ENCODE results near the gene MSGN1.

DNA sequence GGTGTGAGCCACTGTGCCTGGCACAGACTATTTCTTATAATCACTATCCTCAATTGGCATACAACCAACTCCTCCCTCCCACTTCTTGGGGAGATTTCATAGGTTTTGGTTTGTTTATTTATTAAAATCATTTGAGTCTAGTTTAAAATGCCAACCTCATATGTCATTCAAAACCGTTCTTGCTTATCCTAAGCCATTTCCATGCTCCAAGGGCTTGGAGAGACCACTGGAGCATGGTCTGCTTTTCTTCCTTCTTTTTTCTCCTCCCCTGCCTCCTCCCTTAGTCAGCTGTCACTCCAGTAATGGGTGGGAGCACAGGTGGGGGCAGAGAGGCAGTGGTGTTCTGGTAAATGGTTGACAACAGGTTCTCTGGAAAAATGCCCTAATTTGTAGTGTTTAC lies 41.8 kb downstream of the MSGN1 start:
- TF ChIP-seq, protein P1, sequence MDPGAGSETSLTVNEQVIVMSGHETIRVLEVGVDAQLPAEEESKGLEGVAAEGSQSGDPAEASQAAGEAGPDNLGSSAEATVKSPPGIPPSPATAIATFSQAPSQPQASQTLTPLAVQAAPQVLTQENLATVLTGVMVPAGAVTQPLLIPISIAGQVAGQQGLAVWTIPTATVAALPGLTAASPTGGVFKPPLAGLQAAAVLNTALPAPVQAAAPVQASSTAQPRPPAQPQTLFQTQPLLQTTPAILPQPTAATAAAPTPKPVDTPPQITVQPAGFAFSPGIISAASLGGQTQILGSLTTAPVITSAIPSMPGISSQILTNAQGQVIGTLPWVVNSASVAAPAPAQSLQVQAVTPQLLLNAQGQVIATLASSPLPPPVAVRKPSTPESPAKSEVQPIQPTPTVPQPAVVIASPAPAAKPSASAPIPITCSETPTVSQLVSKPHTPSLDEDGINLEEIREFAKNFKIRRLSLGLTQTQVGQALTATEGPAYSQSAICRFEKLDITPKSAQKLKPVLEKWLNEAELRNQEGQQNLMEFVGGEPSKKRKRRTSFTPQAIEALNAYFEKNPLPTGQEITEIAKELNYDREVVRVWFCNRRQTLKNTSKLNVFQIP (CRISPR knock-in tag; IDR thresholded peaks at IDR 0.05; ENCODE audit: borderline replicate concordance, low read depth), result no peak
- TF ChIP-seq ZNF565 (CRISPR knock-in tag; conservative IDR thresholded peaks at IDR 0.05; ENCODE audit: low read depth), result no peak
